ENCODE measurements around the gene PMS2.

DNA sequence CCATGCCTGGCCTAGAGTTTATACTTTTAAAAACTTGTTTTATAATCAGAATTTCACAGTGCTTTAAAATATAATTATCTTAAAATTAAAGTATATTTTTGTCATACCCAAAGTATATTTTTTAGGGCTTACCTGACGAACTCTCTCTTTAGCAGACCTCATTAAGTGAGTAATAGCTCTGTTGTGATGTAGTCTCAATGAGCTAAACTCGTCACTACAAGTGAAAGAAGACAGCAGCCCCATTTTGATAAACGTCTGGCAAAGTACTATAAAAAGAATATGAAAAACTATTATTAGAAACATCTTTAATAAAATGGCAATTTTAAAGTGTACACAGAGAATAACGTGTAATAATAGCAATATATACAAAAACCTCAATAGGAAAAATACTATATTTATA, 40.9 kb upstream of the PMS2 start:
- no peak for TF ChIP-seq CTCF (conservative IDR thresholded peaks at IDR 0.05 in 1 of 2, IDR thresholded peaks at IDR 0.05 in 1 of 2; ENCODE audit: extremely low read depth in 1 of 2, insufficient read depth in 1 of 2, low read depth in 1 of 2, low read length in 2 of 2)
- no peak for TF ChIP-seq EZH2 (IDR thresholded peaks at IDR 0.05; ENCODE audit: borderline replicate concordance, low read length)
